Heart left ventricle (tissue), 16 donors: ENCODE measurements around the gene NAALADL2. TPM values are rescaled to one million over a fixed set of nuclear protein-coding genes. Genes with fewer than 3 reads are reported as not detected.

Experiments
- ATAC-seq, 4 donors: fragments of 200-7000 bp; cut with Tn5 transposase; one replicate each; pipeline ENCODE4 v1.9.1; 2020 to 2022; ENCODE audit warnings: moderate library complexity in 4 of 4, mild to moderate bottlenecking in 3 of 4, moderate number of reproducible peaks in 1 of 4
- DNase-seq, 5 donors: peaks; one replicate each; pipeline ENCODE4 v3.0.0-alpha.2; 2020
- H3K27ac ChIP-seq, 12 donors: fragments of 200-600 bp; sonication (generic) in 4 of 12; one replicate each; pipeline versions ENCODE4 v1.5.0 to v1.8.0; 2016 to 2022; ENCODE audit warnings: mild to moderate bottlenecking in 2 of 12
- H3K27me3 ChIP-seq, 9 donors: fragments of 200-600 bp; sonication (generic) in 2 of 9; one replicate each; pipeline versions ENCODE4 v1.5.1 to v1.8.0; 2016 to 2022; ENCODE audit warnings: mild to moderate bottlenecking in 3 of 9
- H3K36me3 ChIP-seq, 9 donors: fragments of 200-600 bp; sonication (generic) in 2 of 9; one replicate each; pipeline versions ENCODE4 v1.5.0 to v1.8.0; 2018 to 2022; ENCODE audit warnings: mild to moderate bottlenecking in 2 of 9
- H3K4me1 ChIP-seq, 12 donors: fragments of 200-600 bp; sonication (generic) in 4 of 12; one replicate each; pipeline versions ENCODE4 v1.5.0 to v1.8.0; 2016 to 2022; ENCODE audit warnings: mild to moderate bottlenecking in 3 of 12
- H3K4me3 ChIP-seq, 12 donors: fragments of 200-600 bp; sonication (generic) in 4 of 12; one replicate each; pipeline versions ENCODE4 v1.5.0 to v1.8.0; 2017 to 2022; ENCODE audit warnings: mild to moderate bottlenecking in 9 of 12, moderate library complexity in 4 of 12
- H3K9me3 ChIP-seq, 12 donors: fragments of 200-600 bp; sonication (generic) in 4 of 12; one replicate each; pipeline versions ENCODE4 v1.5.0 to v1.8.0; 2016 to 2022; ENCODE audit warnings: mild to moderate bottlenecking in 1 of 12
- POLR2A ChIP-seq, 2 donors: fragments of 450-650 bp; IDR thresholded peaks; one replicate each; pipeline ENCODE4 v1.6.1; 2017; ENCODE audit warnings: antibody characterized with exemption in 2 of 2, mild to moderate bottlenecking in 2 of 2, moderate library complexity in 2 of 2
- WGBS, 4 donors: extraction: QIAGEN DNeasy Blood & Tissue Kit in 2 of 4; methylation state at CpG; one replicate each; pipeline versions ENCODE4 v1.1.5 to v1.1.7; 2013 to 2018; 5-methylcytosine and 5-hydroxymethylcytosine counted together
- intact Hi-C, 10 donors: fragments of 100-400 bp; cut with DNase I; formaldehyde crosslinking; loops; one replicate each; pipeline versions ENCODE4 v1.11.1 to v1.14.2; 2022
- polyA plus RNA-seq, 2 donors: library from polyadenylated mRNA; stranded (reverse); fragments of 200-250 nt; gene quantifications; one replicate each; pipeline ENCODE4 v1.2.3, GENCODE V29; 2013
- total RNA-seq, 9 donors: library from RNA; depleted of rRNA in 2 of 9; stranded (reverse); fragments of >200 nt in 2 of 9; fragmentation: NEBNext Ultra II Directional in 3 of 9; extraction: Animal tissue kit (Norgen Biotek cat#: 25700) in 3 of 9; gene quantifications; one replicate each; pipeline versions ENCODE4 v1.1.0 to v1.2.4, GENCODE V29; 2016 to 2023
- TF ChIP-seq, protein P1 (sequence below), 12 donors: fragments of 200-600 bp; sonication (generic) in 4 of 12; IDR thresholded peaks; one replicate each; pipeline versions ENCODE4 v1.5.0 to v1.8.0; 2018 to 2022; ENCODE audit warnings: antibody characterized with exemption in 12 of 12, mild to moderate bottlenecking in 5 of 12
- donor health status: ischemic (EF 13 %, LVEDD 7.1; RV severe dilation, severe dysfunction).
- donor health status: healthy with polysubstance abuse.
- donor health status: DM: no; HTN: yes; CAD: no.
- donor health status: DM: no; HTN: no; CAD: no.
- donor health status: ischemic (EF 25% LVEDD 6.9; RV normal size, moderate dysfunction).
- donor health status: ischemic (EF 25% LVEDD 5.7; RV mildly dilated, moderate dysfunction).
- donor health status: healthy.
- donor health status: DM: yes; HTN: yes; CAD: no.
- donor health status: ischemic (EF 35%, LVEDD 5.7; RV mildly dilated, moderate dysfunction).
- donor health status: nonischemic (EF 11% LVEDD 7.7; RV severe dilation, severe dysfunction).
- donor health status: DM: yes; HTN: yes; CAD: no.
- donor health status: PGD.
- donor health status: ischemic (EF 29% LVEDD 5.4; RV normal size, mild dysfunction).
- donor health status: nonischemic (EF 23%, LVEDD 6.1; RV moderate dilation, normal function).

The NAALADL2 gene
- total and polyA plus RNA-seq, 11 donors = 0.23 to 8.5 (median 3.0) TPM

DNA sequence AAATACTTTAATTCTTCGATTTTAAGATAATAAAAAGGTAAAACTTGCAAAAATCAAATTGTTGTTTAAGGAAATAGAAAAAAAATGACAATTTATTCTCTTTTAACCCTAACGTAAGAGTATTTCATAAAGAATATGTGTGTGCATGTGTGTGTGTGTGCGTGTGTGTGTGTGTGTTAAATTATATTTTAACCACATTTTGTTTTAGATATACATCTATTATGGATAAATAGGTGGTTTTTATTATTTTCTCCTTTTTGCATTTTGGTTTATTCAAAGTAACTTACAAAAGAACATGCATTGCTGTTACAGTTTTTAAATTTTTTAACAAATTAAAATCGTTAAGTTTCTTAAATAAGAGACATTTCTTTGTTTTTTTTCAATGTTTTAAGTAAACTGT is 414.4 kb downstream of the NAALADL2 start:
- Histone ChIP-seq H3K4me3 (no peak overlapping the region), H3K27me3 (no peaks in the 10 kb centered on the region), H3K36me3 (no peaks in the 10 kb centered on the region), H3K27ac (no peak overlapping the region), H3K9me3 (no peaks in the 10 kb centered on the region), H3K4me1 (no peaks in the 10 kb centered on the region)
- intact Hi-C loops = no loop called here
- WGBS, 4 donors = 84 to 91% (median 86%) methylated on average over 4 of the region's 4 CpGs
- DNase-seq (no peak), ATAC-seq (no peak)
- TF ChIP-seq, protein P1, sequence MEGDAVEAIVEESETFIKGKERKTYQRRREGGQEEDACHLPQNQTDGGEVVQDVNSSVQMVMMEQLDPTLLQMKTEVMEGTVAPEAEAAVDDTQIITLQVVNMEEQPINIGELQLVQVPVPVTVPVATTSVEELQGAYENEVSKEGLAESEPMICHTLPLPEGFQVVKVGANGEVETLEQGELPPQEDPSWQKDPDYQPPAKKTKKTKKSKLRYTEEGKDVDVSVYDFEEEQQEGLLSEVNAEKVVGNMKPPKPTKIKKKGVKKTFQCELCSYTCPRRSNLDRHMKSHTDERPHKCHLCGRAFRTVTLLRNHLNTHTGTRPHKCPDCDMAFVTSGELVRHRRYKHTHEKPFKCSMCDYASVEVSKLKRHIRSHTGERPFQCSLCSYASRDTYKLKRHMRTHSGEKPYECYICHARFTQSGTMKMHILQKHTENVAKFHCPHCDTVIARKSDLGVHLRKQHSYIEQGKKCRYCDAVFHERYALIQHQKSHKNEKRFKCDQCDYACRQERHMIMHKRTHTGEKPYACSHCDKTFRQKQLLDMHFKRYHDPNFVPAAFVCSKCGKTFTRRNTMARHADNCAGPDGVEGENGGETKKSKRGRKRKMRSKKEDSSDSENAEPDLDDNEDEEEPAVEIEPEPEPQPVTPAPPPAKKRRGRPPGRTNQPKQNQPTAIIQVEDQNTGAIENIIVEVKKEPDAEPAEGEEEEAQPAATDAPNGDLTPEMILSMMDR (IDR thresholded peaks at IDR 0.05) = no peak
- no peak for TF ChIP-seq POLR2A (IDR thresholded peaks at IDR 0.05)

DNA sequence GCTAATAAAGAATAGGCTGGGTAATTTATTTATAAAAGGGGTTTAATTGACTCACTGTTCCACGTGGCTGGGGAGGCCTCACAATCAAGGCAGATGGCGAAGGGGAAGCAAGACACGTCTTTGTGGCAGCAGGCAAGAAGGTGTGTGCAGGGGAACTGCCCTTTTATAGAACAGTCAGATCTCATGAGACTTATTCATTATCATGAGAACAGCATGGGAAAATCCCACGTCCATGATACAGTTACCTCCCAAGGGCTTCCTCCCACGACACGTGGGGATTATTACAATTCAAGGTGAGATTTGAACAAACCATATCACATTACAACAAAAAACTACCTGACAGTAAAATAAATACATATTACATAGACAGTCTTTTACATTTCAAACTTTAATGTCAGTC is 414.9 kb downstream of the NAALADL2 start:
- Histone ChIP-seq H3K36me3 (no peaks in the 10 kb centered on the region), H3K4me1 (no peaks in the 10 kb centered on the region), H3K27me3 (no peaks in the 10 kb centered on the region), H3K4me3 (no peak overlapping the region), H3K9me3 (no peaks in the 10 kb centered on the region), H3K27ac (no peak overlapping the region)
- intact Hi-C loops = no loop called here
- ATAC-seq = no peak
- 56 to 69% (median 61%) methylated on average over 6 of the region's 6 CpGs for WGBS, 4 donors
- no peak for DNase-seq
- TF ChIP-seq, protein P1 (IDR thresholded peaks at IDR 0.05) = no peak
- TF ChIP-seq POLR2A (IDR thresholded peaks at IDR 0.05) = no peak

DNA sequence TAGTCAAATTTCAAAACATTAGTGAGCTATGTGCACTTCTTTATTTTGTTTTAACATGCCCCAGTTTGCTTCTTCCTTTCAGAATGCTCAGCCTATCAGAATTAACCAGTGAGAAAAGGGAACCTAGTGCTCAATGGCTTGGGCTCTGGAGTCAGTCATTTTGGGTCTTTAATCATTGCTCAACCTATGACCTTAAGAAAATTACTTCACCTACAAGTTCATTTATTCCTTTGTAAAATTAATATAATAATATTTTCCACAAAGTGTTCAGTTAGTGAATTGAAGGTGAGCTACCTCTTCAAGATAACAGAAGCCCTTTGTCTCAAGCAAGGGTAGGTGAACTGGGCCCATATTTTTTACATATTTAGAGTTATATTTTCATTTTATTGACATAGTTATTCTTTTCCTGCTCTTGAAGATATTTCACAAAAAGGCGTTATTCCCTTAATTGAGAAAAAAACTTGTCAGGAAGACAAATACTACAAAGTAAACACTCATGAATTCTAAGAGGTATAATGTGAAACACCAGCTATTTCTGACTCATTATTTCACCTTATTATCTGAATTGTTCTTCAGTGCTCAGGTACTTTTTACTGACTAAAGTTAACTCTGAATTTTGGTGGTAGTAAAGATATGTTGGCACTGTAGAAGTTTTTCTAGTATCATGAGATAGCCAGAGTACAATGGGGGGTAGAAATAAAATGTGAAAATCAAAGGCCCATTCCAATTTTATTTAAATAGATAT is 415.5 kb downstream of the NAALADL2 start:
- H3K27ac ChIP-seq = no peak overlapping the region
- H3K36me3 ChIP-seq = no peaks in the 10 kb centered on the region
- no peaks in the 10 kb centered on the region for H3K4me1 ChIP-seq
- H3K27me3 ChIP-seq = no peaks in the 10 kb centered on the region
- no peak overlapping the region for H3K4me3 ChIP-seq
- DNase-seq = no peak
- no peaks in the 10 kb centered on the region for H3K9me3 ChIP-seq
- no peak for TF ChIP-seq POLR2A (IDR thresholded peaks at IDR 0.05)
- TF ChIP-seq, protein P1 (IDR thresholded peaks at IDR 0.05) = no peak
- 63 to 87% (median 78%) methylated on average over 1 of the region's 1 CpG for WGBS, 4 donors
- ATAC-seq = no peak
- intact Hi-C loops = no loop called here

DNA sequence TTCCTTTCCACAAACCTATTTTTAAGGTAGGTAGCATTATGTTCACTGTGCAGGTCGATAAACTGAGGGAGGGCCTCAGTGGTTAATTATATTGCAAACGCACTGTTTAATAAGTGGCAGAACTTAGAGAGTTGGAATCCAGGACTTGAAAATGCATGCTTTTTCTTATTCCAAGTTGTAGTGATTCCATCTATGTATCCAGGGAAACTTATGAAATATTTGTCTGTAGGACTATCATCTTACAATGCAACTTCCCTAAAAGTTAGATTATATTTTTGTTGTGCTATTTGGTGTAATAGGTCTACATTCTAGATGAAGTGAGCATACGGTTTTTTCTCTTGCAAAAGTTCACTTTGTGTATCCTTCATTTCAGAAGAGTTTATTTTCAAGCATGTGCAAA is 419.5 kb downstream of the NAALADL2 start:
- Histone ChIP-seq H3K27me3 (no peaks in the 10 kb centered on the region), H3K4me1 (no peaks in the 10 kb centered on the region), H3K4me3 (no peak overlapping the region), H3K9me3 (no peaks in the 10 kb centered on the region), H3K27ac (no peak overlapping the region), H3K36me3 (no peaks in the 10 kb centered on the region)
- intact Hi-C loops = no loop called here
- TF ChIP-seq, protein P1 (IDR thresholded peaks at IDR 0.05) = no peak
- no peak for TF ChIP-seq POLR2A (IDR thresholded peaks at IDR 0.05)
- WGBS, 4 donors = 76 to 87% (median 85%) methylated on average over 3 of the region's 3 CpGs
- no peak for ATAC-seq
- no peak for DNase-seq
